WTC11 (cell line): Measurements from ENCODE around the gene NKAPL. TPM values are rescaled to one million over a fixed set of nuclear protein-coding genes. Genes with fewer than 3 reads are reported as not detected.

Experiments used
- ATAC-seq: fragments of 200-7000 bp; cut with Tn5 transposase; 2 replicates; pipeline ENCODE4 v1.10.0; 2021; ENCODE audit warnings: mild to moderate bottlenecking, moderate library complexity
- CTCF ChIA-PET: fragments of 300-600 bp; sonication (Branson Sonifier 250); formaldehyde crosslinking; loops from one replicate; lab custom pipeline; 2021; ENCODE audit warnings: antibody characterized with exemption; lab: Charles Lee
- POLR2A ChIA-PET: fragments of 350-600 bp; sonication (Branson Sonifier 250); formaldehyde crosslinking; loops from one replicate; lab custom pipeline; 2021; ENCODE audit warnings: antibody characterized with exemption; lab: Charles Lee
- DNase-seq: peaks from one replicate; pipeline ENCODE4 v3.0.0; 2021; ENCODE audit warnings: low spot score
- H3K27ac Mint-ChIP-seq: 2 replicates; pipeline ENCODE4 v1.8.0; 2021; ENCODE audit warnings: mixed read lengths
- H3K27me3 Mint-ChIP-seq: 2 replicates; pipeline ENCODE4 v1.8.0; 2021; ENCODE audit warnings: low read depth, mild to moderate bottlenecking, moderate library complexity, mixed read lengths
- H3K36me3 Mint-ChIP-seq: 2 replicates; pipeline ENCODE4 v1.8.0; 2021; ENCODE audit warnings: mixed read lengths
- H3K4me1 Mint-ChIP-seq: 2 replicates; pipeline ENCODE4 v1.8.0; 2022; ENCODE audit warnings: mixed read lengths
- H3K4me3 Mint-ChIP-seq: 2 replicates; pipeline ENCODE4 v1.8.0; 2021; ENCODE audit warnings: mild to moderate bottlenecking, moderate library complexity, mixed read lengths
- H3K9me3 Mint-ChIP-seq: 2 replicates; pipeline ENCODE4 v1.8.0; 2021; ENCODE audit warnings: mixed read lengths
- ATF1 ChIP-seq: sonication (generic); formaldehyde crosslinking; IDR thresholded peaks from 2 replicates; pipeline ENCODE4 v1.8.1; 2023; ENCODE audit warnings: mild to moderate bottlenecking, moderate library complexity, missing genetic modification reagents
- CBFB ChIP-seq: sonication (generic); formaldehyde crosslinking; IDR thresholded peaks from 2 replicates; pipeline ENCODE4 v1.8.1; 2022; ENCODE audit warnings: mild to moderate bottlenecking, low read depth, missing genetic modification reagents
- EMX1 ChIP-seq: fragments of 250-450 bp; sonication (Bioruptor Pico); IDR thresholded peaks from 2 replicates; pipeline ENCODE4 v1.8.0; 2021; ENCODE audit warnings: mild to moderate bottlenecking
- ESRRA ChIP-seq: sonication (generic); formaldehyde crosslinking; IDR thresholded peaks from 2 replicates; pipeline ENCODE4 v1.8.1; 2022; ENCODE audit warnings: mild to moderate bottlenecking, missing genetic modification reagents, borderline replicate concordance
- FOXJ3 ChIP-seq: sonication (generic); formaldehyde crosslinking; IDR thresholded peaks from 2 replicates; pipeline ENCODE4 v1.9.0; 2021; ENCODE audit warnings: missing genetic modification reagents, mild to moderate bottlenecking, borderline replicate concordance
- GABPB1 ChIP-seq: sonication (generic); formaldehyde crosslinking; IDR thresholded peaks from 2 replicates; pipeline ENCODE4 v1.8.1; 2023; ENCODE audit warnings: mild to moderate bottlenecking, missing genetic modification reagents
- GRHL2 ChIP-seq: fragments of 250-450 bp; sonication (Bioruptor Pico); IDR thresholded peaks from 2 replicates; pipeline ENCODE4 v1.8.0; 2022; ENCODE audit warnings: mild to moderate bottlenecking, moderate library complexity; ENCODE audit not compliant: insufficient replicate concordance, severe bottlenecking
- MXD4 ChIP-seq: fragments of 250-450 bp; sonication (Bioruptor Pico); IDR thresholded peaks from 2 replicates; pipeline ENCODE4 v1.8.0; 2021; ENCODE audit warnings: mild to moderate bottlenecking, moderate library complexity, borderline replicate concordance
- MYBL2 ChIP-seq: sonication (generic); formaldehyde crosslinking; IDR thresholded peaks from 2 replicates; pipeline ENCODE4 v1.8.1; 2023; ENCODE audit warnings: mild to moderate bottlenecking, moderate library complexity, missing genetic modification reagents
- RELA ChIP-seq: sonication (generic); formaldehyde crosslinking; IDR thresholded peaks from 2 replicates; pipeline ENCODE4 v1.8.1; 2022; ENCODE audit warnings: missing genetic modification reagents, mild to moderate bottlenecking, borderline replicate concordance
- SMAD4 ChIP-seq: sonication (generic); formaldehyde crosslinking; IDR thresholded peaks from 2 replicates; pipeline ENCODE4 v1.8.0; 2022; ENCODE audit warnings: mild to moderate bottlenecking, missing genetic modification reagents
- SOX15 ChIP-seq: fragments of 250-450 bp; sonication (Bioruptor Pico); IDR thresholded peaks from 2 replicates; pipeline ENCODE4 v1.9.0; 2021; ENCODE audit warnings: mild to moderate bottlenecking
- TCF7 ChIP-seq: sonication (generic); formaldehyde crosslinking; IDR thresholded peaks from 2 replicates; pipeline ENCODE4 v1.8.0; 2022; ENCODE audit warnings: mild to moderate bottlenecking, low read depth, missing genetic modification reagents, moderate library complexity
- ZBTB21 ChIP-seq: sonication (generic); formaldehyde crosslinking; IDR thresholded peaks from 2 replicates; pipeline ENCODE4 v1.8.1; 2023; ENCODE audit warnings: mild to moderate bottlenecking, missing genetic modification reagents, borderline replicate concordance
- ZNF138 ChIP-seq: sonication (generic); formaldehyde crosslinking; conservative IDR thresholded peaks from 2 replicates; pipeline ENCODE4 v1.8.1; 2022; ENCODE audit warnings: mild to moderate bottlenecking, moderate library complexity, missing genetic modification reagents
- ZNF219 ChIP-seq: sonication (generic); formaldehyde crosslinking; IDR thresholded peaks from 2 replicates; pipeline ENCODE4 v1.8.0; 2023; ENCODE audit warnings: missing genetic modification reagents, mild to moderate bottlenecking, borderline replicate concordance
- ZNF263 ChIP-seq: sonication (generic); formaldehyde crosslinking; IDR thresholded peaks from 2 replicates; pipeline ENCODE4 v1.8.1; 2022; ENCODE audit warnings: low read depth, mild to moderate bottlenecking, moderate library complexity, missing genetic modification reagents
- total RNA-seq: library from RNA; stranded (reverse); gene quantifications from 3 replicates; pipeline ENCODE4 v1.2.3, GENCODE V29; 2021
- TF ChIP-seq, protein P1 (sequence below): sonication (generic); formaldehyde crosslinking; IDR thresholded peaks from 2 replicates; pipeline ENCODE4 v1.8.1; 2022; ENCODE audit warnings: mild to moderate bottlenecking, missing genetic modification reagents, moderate library complexity, borderline replicate concordance
- TF ChIP-seq, protein P2 (sequence below): fragments of 250-450 bp; sonication (Bioruptor Pico); IDR thresholded peaks from 2 replicates; pipeline ENCODE4 v1.9.0; 2021; ENCODE audit warnings: moderate library complexity, mild to moderate bottlenecking, inconsistent platforms, borderline replicate concordance
- TF ChIP-seq, protein P3 (sequence below): sonication (generic); formaldehyde crosslinking; IDR thresholded peaks from 2 replicates; pipeline ENCODE4 v1.8.0; 2022; ENCODE audit warnings: mild to moderate bottlenecking, missing genetic modification reagents
- TF ChIP-seq, protein P4 (sequence below): fragments of 250-450 bp; sonication (Bioruptor Pico); IDR thresholded peaks from 2 replicates; pipeline ENCODE4 v2.1.2; 2022; ENCODE audit warnings: mild to moderate bottlenecking, moderate library complexity
- TF ChIP-seq, protein P5 (sequence below): sonication (generic); formaldehyde crosslinking; IDR thresholded peaks from 2 replicates; pipeline ENCODE4 v1.8.1; 2023; ENCODE audit warnings: mild to moderate bottlenecking, missing genetic modification reagents, moderate library complexity
- TF ChIP-seq, protein P6 (sequence below): sonication (generic); formaldehyde crosslinking; IDR thresholded peaks from 2 replicates; pipeline ENCODE4 v1.8.1; 2023; ENCODE audit warnings: mild to moderate bottlenecking, missing genetic modification reagents, borderline replicate concordance

NKAPL gene
- total RNA-seq, 1 experiment from 2014 or later, result 0.26 TPM

DNA sequence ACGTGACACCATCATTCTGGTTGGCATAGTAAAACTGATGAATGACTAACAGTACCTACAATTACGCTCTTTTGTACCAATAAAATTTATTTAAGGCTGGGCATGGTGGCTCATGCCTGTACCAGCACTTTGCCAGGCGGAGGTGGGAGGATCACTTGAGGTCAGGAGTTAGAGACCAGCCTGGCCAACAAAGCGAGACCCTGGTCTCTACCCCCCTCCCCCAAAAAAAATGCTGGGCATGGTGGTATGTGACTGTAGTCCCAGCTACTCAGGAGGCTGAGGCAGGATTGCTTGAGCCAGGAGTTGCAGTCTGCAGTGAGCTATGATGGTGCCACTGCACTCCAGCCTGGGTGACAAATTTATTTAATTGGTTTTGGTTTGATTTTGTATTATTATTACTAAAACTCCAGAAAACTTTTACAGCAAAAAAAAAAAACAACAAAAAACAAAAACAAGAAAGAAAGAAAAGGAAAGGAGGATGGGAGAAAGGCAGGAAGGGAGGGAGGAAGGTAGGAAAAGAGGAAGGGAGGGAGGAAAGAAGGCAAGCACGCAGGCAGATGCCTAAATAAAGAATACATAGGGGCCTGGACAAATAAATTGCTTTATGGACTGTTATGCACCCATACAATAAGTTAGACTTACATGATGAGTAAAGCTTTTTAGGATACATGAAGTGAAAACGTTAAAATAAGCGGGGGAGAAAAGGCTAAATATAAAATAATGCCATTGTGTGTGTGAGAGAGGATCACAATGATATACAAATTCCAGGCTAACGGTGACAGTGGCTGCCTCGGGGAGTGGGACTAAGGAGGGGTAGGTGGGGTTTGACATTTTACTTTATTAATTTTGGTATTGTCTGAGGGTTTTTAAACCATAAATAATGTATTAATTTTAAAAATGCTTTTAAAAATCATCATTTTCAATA lies 34.7 kb upstream of the NKAPL start (continued):
- no peak for TF ChIP-seq SOX15 (CRISPR knock-in tag)
- no peak for TF ChIP-seq ZNF219 (CRISPR knock-in tag)
- no peak for TF ChIP-seq ESRRA

DNA sequence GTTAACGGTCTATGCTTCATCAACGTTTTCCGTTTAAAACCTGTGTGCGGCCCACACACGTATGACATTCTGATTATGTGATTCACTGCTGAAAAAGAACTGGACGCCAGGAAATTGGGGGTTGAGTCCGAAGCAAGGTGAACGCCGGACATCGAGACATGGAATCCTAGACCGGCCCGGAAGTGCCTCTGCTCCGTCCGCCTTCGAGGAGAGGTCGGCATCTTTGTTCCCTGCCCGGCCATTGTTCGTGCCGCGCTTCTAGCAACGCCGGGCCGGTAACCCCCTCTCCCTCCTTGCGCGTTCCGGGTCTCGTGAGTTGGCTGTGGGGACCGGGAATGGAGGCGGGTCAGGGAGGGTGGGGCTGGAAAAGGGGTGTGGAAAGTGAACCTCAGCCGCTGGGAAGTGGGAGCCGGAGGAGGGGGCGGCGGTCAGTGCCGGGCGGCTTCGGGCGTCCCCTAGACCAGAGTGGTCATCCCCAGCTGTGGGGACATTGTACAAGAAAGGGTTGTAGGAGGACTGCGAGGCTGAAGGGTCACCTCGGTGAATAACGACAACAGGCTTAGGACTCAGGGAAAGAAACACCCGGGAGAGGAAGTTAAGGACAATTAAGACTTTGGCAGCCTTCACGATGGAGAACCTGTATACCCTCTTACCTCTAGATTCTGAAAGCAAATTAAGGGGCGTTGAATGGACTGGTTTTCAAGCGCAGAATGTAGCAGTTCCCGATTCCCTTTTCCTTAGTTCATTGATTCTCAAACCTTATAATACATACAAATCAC lies 33.9 kb upstream of the NKAPL start, which contains the start of gene ZSCAN9:
Gene ZSCAN9 (plus strand): TSS at position 220 of the 779 bp plus-strand sequence. CDS start 1,810 bp downstream, outside the sequence.
- ChIA-PET POLR2A (interaction anchor here (1.4 kb wide), 1 partner anchor 84 kb away, joined by 7 read pairs; the partner anchor contains the start of gene ZKSCAN8), CTCF (interaction anchor here (0.5 to 2.5 kb wide), 2 partner anchors 33 to 131 kb away, joined by 3 to 10 read pairs; no protein-coding TSS in a partner anchor)
- ATAC-seq (peak; percentile 95), DNase-seq (peak; percentile 88)
- Mint-ChIP-seq H3K4me1 (peaks cover 10% of the 10 kb centered on the region), H3K9me3 (no peaks in the 10 kb centered on the region), H3K36me3 (peaks cover 31% of the 10 kb centered on the region), H3K27me3 (peaks cover 45% of the 10 kb centered on the region), H3K27ac (peak within 1 kb of the TSS; percentile 53), H3K4me3 (peak within 1 kb of the TSS; percentile 94)
- TF ChIP-seq, protein P1, sequence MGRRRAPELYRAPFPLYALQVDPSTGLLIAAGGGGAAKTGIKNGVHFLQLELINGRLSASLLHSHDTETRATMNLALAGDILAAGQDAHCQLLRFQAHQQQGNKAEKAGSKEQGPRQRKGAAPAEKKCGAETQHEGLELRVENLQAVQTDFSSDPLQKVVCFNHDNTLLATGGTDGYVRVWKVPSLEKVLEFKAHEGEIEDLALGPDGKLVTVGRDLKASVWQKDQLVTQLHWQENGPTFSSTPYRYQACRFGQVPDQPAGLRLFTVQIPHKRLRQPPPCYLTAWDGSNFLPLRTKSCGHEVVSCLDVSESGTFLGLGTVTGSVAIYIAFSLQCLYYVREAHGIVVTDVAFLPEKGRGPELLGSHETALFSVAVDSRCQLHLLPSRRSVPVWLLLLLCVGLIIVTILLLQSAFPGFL, result no peak
- TF ChIP-seq, protein P2, sequence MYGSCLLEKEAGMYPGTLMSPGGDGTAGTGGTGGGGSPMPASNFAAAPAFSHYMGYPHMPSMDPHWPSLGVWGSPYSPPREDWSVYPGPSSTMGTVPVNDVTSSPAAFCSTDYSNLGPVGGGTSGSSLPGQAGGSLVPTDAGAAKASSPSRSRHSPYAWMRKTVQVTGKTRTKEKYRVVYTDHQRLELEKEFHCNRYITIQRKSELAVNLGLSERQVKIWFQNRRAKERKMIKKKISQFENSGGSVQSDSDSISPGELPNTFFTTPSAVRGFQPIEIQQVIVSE (CRISPR knock-in tag), result no peak
- no peak for TF ChIP-seq EMX1 (CRISPR knock-in tag)
- no peak for TF ChIP-seq TCF7 (CRISPR knock-in tag)
- no peak for TF ChIP-seq ATF1
- peak; percentile 75; the same call in 1 of the 2 replicates for TF ChIP-seq MYBL2
- TF ChIP-seq, protein P3, sequence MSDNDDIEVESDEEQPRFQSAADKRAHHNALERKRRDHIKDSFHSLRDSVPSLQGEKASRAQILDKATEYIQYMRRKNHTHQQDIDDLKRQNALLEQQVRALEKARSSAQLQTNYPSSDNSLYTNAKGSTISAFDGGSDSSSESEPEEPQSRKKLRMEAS (CRISPR knock-in tag), result peak; percentile 48; the same call in 1 of the 2 replicates
- no peak for TF ChIP-seq ZBTB21 (CRISPR knock-in tag)
- no peak for TF ChIP-seq ZNF263 (CRISPR knock-in tag)
- TF ChIP-seq SMAD4, result no peak
- TF ChIP-seq MXD4, result no peak
- no peak for TF ChIP-seq ZNF138 (CRISPR knock-in tag)
- TF ChIP-seq RELA (CRISPR knock-in tag), result no peak
- no peak for TF ChIP-seq CBFB (CRISPR knock-in tag)
- TF ChIP-seq, protein P4, sequence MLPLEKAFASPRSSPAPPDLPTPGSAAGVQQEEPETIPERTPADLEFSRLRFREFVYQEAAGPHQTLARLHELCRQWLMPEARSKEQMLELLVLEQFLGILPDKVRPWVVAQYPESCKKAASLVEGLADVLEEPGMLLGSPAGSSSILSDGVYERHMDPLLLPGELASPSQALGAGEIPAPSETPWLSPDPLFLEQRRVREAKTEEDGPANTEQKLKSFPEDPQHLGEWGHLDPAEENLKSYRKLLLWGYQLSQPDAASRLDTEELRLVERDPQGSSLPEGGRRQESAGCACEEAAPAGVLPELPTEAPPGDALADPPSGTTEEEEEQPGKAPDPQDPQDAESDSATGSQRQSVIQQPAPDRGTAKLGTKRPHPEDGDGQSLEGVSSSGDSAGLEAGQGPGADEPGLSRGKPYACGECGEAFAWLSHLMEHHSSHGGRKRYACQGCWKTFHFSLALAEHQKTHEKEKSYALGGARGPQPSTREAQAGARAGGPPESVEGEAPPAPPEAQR (CRISPR knock-in tag), result no peak
- no peak for TF ChIP-seq GRHL2 (CRISPR knock-in tag)
- no peak for TF ChIP-seq FOXJ3 (CRISPR knock-in tag)
- TF ChIP-seq, protein P5, sequence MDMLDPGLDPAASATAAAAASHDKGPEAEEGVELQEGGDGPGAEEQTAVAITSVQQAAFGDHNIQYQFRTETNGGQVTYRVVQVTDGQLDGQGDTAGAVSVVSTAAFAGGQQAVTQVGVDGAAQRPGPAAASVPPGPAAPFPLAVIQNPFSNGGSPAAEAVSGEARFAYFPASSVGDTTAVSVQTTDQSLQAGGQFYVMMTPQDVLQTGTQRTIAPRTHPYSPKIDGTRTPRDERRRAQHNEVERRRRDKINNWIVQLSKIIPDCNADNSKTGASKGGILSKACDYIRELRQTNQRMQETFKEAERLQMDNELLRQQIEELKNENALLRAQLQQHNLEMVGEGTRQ (CRISPR knock-in tag), result no peak
- TF ChIP-seq, protein P6, sequence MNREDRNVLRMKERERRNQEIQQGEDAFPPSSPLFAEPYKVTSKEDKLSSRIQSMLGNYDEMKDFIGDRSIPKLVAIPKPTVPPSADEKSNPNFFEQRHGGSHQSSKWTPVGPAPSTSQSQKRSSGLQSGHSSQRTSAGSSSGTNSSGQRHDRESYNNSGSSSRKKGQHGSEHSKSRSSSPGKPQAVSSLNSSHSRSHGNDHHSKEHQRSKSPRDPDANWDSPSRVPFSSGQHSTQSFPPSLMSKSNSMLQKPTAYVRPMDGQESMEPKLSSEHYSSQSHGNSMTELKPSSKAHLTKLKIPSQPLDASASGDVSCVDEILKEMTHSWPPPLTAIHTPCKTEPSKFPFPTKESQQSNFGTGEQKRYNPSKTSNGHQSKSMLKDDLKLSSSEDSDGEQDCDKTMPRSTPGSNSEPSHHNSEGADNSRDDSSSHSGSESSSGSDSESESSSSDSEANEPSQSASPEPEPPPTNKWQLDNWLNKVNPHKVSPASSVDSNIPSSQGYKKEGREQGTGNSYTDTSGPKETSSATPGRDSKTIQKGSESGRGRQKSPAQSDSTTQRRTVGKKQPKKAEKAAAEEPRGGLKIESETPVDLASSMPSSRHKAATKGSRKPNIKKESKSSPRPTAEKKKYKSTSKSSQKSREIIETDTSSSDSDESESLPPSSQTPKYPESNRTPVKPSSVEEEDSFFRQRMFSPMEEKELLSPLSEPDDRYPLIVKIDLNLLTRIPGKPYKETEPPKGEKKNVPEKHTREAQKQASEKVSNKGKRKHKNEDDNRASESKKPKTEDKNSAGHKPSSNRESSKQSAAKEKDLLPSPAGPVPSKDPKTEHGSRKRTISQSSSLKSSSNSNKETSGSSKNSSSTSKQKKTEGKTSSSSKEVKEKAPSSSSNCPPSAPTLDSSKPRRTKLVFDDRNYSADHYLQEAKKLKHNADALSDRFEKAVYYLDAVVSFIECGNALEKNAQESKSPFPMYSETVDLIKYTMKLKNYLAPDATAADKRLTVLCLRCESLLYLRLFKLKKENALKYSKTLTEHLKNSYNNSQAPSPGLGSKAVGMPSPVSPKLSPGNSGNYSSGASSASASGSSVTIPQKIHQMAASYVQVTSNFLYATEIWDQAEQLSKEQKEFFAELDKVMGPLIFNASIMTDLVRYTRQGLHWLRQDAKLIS (CRISPR knock-in tag), result no peak
- peak; percentile 88 for TF ChIP-seq GABPB1 (CRISPR knock-in tag)
